H1 (cell line): ENCODE results near the gene EPG5. TPM values are rescaled to one million over a fixed set of nuclear protein-coding genes. Genes with fewer than 3 reads are reported as not detected.

ENCODE experiments used
- CTCF ChIA-PET: fragments of 300-600 bp; sonication (Branson Sonifier 250); formaldehyde crosslinking; loops from one replicate; lab custom pipeline; 2021; ENCODE audit not compliant: partially characterized antibody; lab: Charles Lee
- POLR2A ChIA-PET: fragments of 300-600 bp; sonication (Branson Sonifier 250); formaldehyde crosslinking; loops from one replicate; lab custom pipeline; 2021; ENCODE audit warnings: inconsistent platforms; ENCODE audit not compliant: partially characterized antibody; lab: Charles Lee
- DNase-seq, 2 experiments: peaks; one replicate each; pipeline versions ENCODE4 v3.0.0 to v3.0.0-alpha.2; 2010 to 2022; ENCODE audit warnings: low spot score in 2 of 2, low read depth in 1 of 2, mixed read lengths in 1 of 2
- FAIRE-seq: peaks from 2 replicates; lab custom pipeline; 2011; peaks lifted over from hg19 to GRCh38; lab: Jason Lieb, UNC
- H2AFZ ChIP-seq: 2 replicates; pipeline ENCODE4 v1.8.1; 2012; ENCODE audit warnings: low read length, inconsistent platforms
- H2AK5ac ChIP-seq: 2 replicates; pipeline ENCODE4 v1.6.1; 2013; ENCODE audit warnings: low read depth, low read length
- H2BK120ac ChIP-seq: replicated peaks from 2 replicates; pipeline ENCODE3; 2013; ENCODE audit warnings: low read depth, low read length, inconsistent platforms
- H2BK12ac ChIP-seq: 2 replicates; pipeline ENCODE4 v1.6.1; 2013; ENCODE audit warnings: low read depth, low read length
- H2BK15ac ChIP-seq: 2 replicates; pipeline ENCODE4 v1.6.1; 2013; ENCODE audit warnings: low read length
- H2BK20ac ChIP-seq: 2 replicates; pipeline ENCODE4 v1.6.1; 2013; ENCODE audit warnings: low read length
- H2BK5ac ChIP-seq: 2 replicates; pipeline ENCODE4 v1.6.1; 2013; ENCODE audit warnings: low read depth, low read length
- H3K14ac ChIP-seq: 2 replicates; pipeline ENCODE4 v1.6.1; 2013; ENCODE audit warnings: inconsistent platforms; ENCODE audit not compliant: insufficient read length
- H3K18ac ChIP-seq: 2 replicates; pipeline ENCODE4 v1.6.1; 2013; ENCODE audit warnings: low read length; ENCODE audit errors: extremely low read depth
- H3K23ac ChIP-seq: 2 replicates; pipeline ENCODE4 v1.6.1; 2013; ENCODE audit warnings: inconsistent platforms; ENCODE audit not compliant: insufficient read length
- H3K23me2 ChIP-seq: 2 replicates; pipeline ENCODE4 v1.6.1; 2013; ENCODE audit warnings: low read depth, low read length
- H3K27ac ChIP-seq: 2 replicates; pipeline ENCODE4 v1.6.1; 2011; ENCODE audit warnings: low read depth, low read length, inconsistent platforms
- H3K27me3 ChIP-seq, 4 experiments: replicated peaks in 1 of 4; 1 replicate in 1 of 4; 2 replicates in 3 of 4; pipeline versions ENCODE4 v1.6.1 to v1.8.1; 2011 to 2013; ENCODE audit warnings: low read length in 3 of 4, mild to moderate bottlenecking in 3 of 4, inconsistent platforms in 2 of 4, mixed read lengths in 2 of 4, moderate library complexity in 1 of 4; ENCODE audit not compliant: control insufficient read depth in 3 of 4, insufficient read depth in 3 of 4; ENCODE audit errors: extremely low read depth in 1 of 4
- H3K36me3 ChIP-seq, 4 experiments: 2 replicates each; pipeline versions ENCODE4 v1.6.1 to v1.8.1; 2011 to 2013; ENCODE audit warnings: mild to moderate bottlenecking in 4 of 4, low read length in 3 of 4, moderate library complexity in 2 of 4, control low read depth in 1 of 4, inconsistent platforms in 1 of 4; ENCODE audit not compliant: insufficient read depth in 4 of 4, control insufficient read depth in 2 of 4
- H3K4ac ChIP-seq: replicated peaks from 2 replicates; pipeline ENCODE3; 2013; ENCODE audit warnings: low read length, low read depth, mixed read lengths, inconsistent platforms; ENCODE audit not compliant: insufficient read length
- H3K4me1 ChIP-seq, 4 experiments: replicated peaks in 1 of 4; 1 replicate in 1 of 4; 2 replicates in 3 of 4; pipeline versions ENCODE4 v1.6.1 to v1.8.1; 2011 to 2013; ENCODE audit warnings: low read length in 3 of 4, inconsistent platforms in 2 of 4, mixed read lengths in 1 of 4; ENCODE audit not compliant: insufficient read depth in 4 of 4, control insufficient read depth in 3 of 4
- H3K4me2 ChIP-seq, 2 experiments: 2 replicates each; pipeline versions ENCODE4 v1.6.1 to v1.8.1; 2011 to 2013; ENCODE audit warnings: low read depth in 2 of 2, low read length in 2 of 2, control low read depth in 1 of 2, inconsistent platforms in 1 of 2, mild to moderate bottlenecking in 1 of 2; ENCODE audit not compliant: insufficient read depth in 1 of 2
- H3K4me3 ChIP-seq, 4 experiments: fragments of 200-600, 300-600 bp in 1 of 4; sonication (generic), shearing (Covaris generic), sonication (Bioruptor Twin) in 1 of 4; 2 replicates each; pipeline versions ENCODE4 v1.5.1 to v1.8.1; 2011 to 2016; ENCODE audit warnings: low read length in 4 of 4, low read depth in 3 of 4, control low read depth in 2 of 4, inconsistent platforms in 2 of 4, mild to moderate bottlenecking in 2 of 4, mixed read lengths in 1 of 4, moderate library complexity in 1 of 4; ENCODE audit not compliant: insufficient read depth in 2 of 4; ENCODE audit errors: extremely low read depth in 1 of 4
- H3K56ac ChIP-seq: replicated peaks from 2 replicates; pipeline ENCODE3; 2013; ENCODE audit warnings: low read depth, mild to moderate bottlenecking, mixed read lengths, low read length, inconsistent platforms; ENCODE audit not compliant: insufficient read length
- H3K79me1 ChIP-seq: 2 replicates; pipeline ENCODE4 v1.6.1; 2013; ENCODE audit warnings: low read depth, low read length, control low read depth
- H3K79me2 ChIP-seq, 2 experiments: 2 replicates each; pipeline versions ENCODE4 v1.6.1 to v1.8.1; 2012 to 2013; ENCODE audit warnings: low read length in 2 of 2, mild to moderate bottlenecking in 2 of 2, inconsistent platforms in 1 of 2; ENCODE audit not compliant: insufficient read depth in 2 of 2, control insufficient read depth in 1 of 2
- H3K9ac ChIP-seq, 4 experiments: replicated peaks in 1 of 4; 1 replicate in 1 of 4; 2 replicates in 3 of 4; pipeline versions ENCODE4 v1.6.1 to v1.8.1; 2011 to 2013; ENCODE audit warnings: low read depth in 3 of 4, low read length in 3 of 4, control low read depth in 2 of 4, mild to moderate bottlenecking in 2 of 4, moderate library complexity in 2 of 4, inconsistent platforms in 1 of 4; ENCODE audit errors: extremely low read depth in 1 of 4
- H3K9me3 ChIP-seq, 2 experiments: 2 replicates each; pipeline versions ENCODE4 v1.6.1 to v1.8.1; 2012 to 2013; ENCODE audit warnings: mild to moderate bottlenecking in 2 of 2, moderate library complexity in 2 of 2, control low read depth in 1 of 2, inconsistent platforms in 1 of 2, low read depth in 1 of 2, low read length in 1 of 2, mixed read lengths in 1 of 2; ENCODE audit not compliant: insufficient read depth in 2 of 2
- H4K20me1 ChIP-seq, 2 experiments: replicated peaks in 1 of 2; 2 replicates each; pipeline versions ENCODE3 to v1.8.1; 2011 to 2013; ENCODE audit warnings: inconsistent platforms in 2 of 2, low read length in 2 of 2, mild to moderate bottlenecking in 1 of 2; ENCODE audit not compliant: insufficient read depth in 2 of 2, control insufficient read depth in 1 of 2
- H4K5ac ChIP-seq: 2 replicates; pipeline ENCODE4 v1.6.1; 2013; ENCODE audit warnings: low read length, low read depth, mixed read lengths, inconsistent platforms; ENCODE audit not compliant: insufficient read length
- H4K8ac ChIP-seq: 2 replicates; pipeline ENCODE4 v1.8.0; 2013; ENCODE audit warnings: mild to moderate bottlenecking, moderate library complexity, low read length, inconsistent platforms; ENCODE audit not compliant: insufficient read depth; ENCODE audit errors: extremely low read depth
- H4K91ac ChIP-seq: replicated peaks from 2 replicates; pipeline ENCODE3; 2013; ENCODE audit warnings: low read length, mixed read lengths, inconsistent platforms; ENCODE audit not compliant: insufficient read length
- CHD2 ChIP-seq: IDR thresholded peaks from 2 replicates; pipeline ENCODE4 v1.6.1; 2012; ENCODE audit warnings: low read length, improper control_type of control experiment
- GABPA ChIP-seq: IDR thresholded peaks from 2 replicates; pipeline ENCODE4 v1.6.1; 2011; ENCODE audit warnings: mild to moderate bottlenecking, low read length, moderate library complexity, borderline replicate concordance; ENCODE audit not compliant: insufficient read depth
- JUN ChIP-seq: IDR thresholded peaks from 2 replicates; pipeline ENCODE4 v1.6.1; 2011; ENCODE audit warnings: low read depth, mild to moderate bottlenecking, improper control_type of control experiment, low read length
- KDM5A ChIP-seq: fragments of 200-600 bp; IDR thresholded peaks from 2 replicates; pipeline ENCODE4 v1.7.1; 2012; ENCODE audit warnings: mild to moderate bottlenecking, low read length, inconsistent platforms, mixed read lengths
- MAX ChIP-seq: IDR thresholded peaks from 2 replicates; pipeline ENCODE4 v1.6.1; 2012; ENCODE audit warnings: inconsistent platforms
- SIX5 ChIP-seq: IDR thresholded peaks from 2 replicates; pipeline ENCODE4 v1.6.1; 2011; ENCODE audit warnings: mild to moderate bottlenecking, low read depth, low read length
- TAF7 ChIP-seq: optimal IDR thresholded peaks from 2 replicates; pipeline ENCODE3; 2011; ENCODE audit warnings: low read depth, mild to moderate bottlenecking, inconsistent platforms, low read length, moderate library complexity, borderline replicate concordance
- TCF12 ChIP-seq: IDR thresholded peaks from 2 replicates; pipeline ENCODE4 v1.6.1; 2011; ENCODE audit warnings: low read depth, mild to moderate bottlenecking, low read length
- WGBS, 2 experiments: shearing (Covaris generic) in 1 of 2; methylation state at CpG; one replicate each; pipeline versions ENCODE4 v1.1.6 to v1.1.7; 2013 to 2015; ENCODE audit warnings: low lambda C conversion rate in 2 of 2, mixed read lengths in 2 of 2, inconsistent platforms in 1 of 2, low coverage in 1 of 2, missing lambda C conversion rate in 1 of 2; ENCODE audit not compliant: insufficient replicate concordance in 2 of 2, insufficient coverage in 1 of 2, insufficient read length in 1 of 2; ENCODE audit errors: extremely low coverage in 1 of 2, missing lambda C conversion rate in 1 of 2; 5-methylcytosine and 5-hydroxymethylcytosine counted together
- polyA plus RNA-seq, 7 experiments: library from polyadenylated mRNA; depleted of rRNA in 3 of 7; stranded (reverse) in 5 of 7; unstranded in 2 of 7; fragments of >200 nt in 5 of 7; fragments of 200-250 nt in 2 of 7; gene quantifications; 1 replicate in 5 of 7; 2 replicates in 1 of 7; 4 replicates in 1 of 7; pipeline versions ENCODE4 v1.2.1 to v1.2.3, GENCODE V29; 2011 to 2013; ENCODE audit warnings: missing spikeins in 2 of 7, mixed read lengths in 2 of 7
- total RNA-seq: library from RNA; stranded (reverse); fragmentation: NEBNext Ultra II Directional; extraction: Animal tissue kit (Norgen Biotek cat#: 25700); gene quantifications from 2 replicates; pipeline ENCODE4 v1.2.1, GENCODE V29; 2021
- TF ChIP-seq, protein P1 (sequence below): IDR thresholded peaks from 2 replicates; pipeline ENCODE4 v1.6.1; 2011; ENCODE audit warnings: low read length, improper control_type of control experiment

Gene EPG5
- total and polyA plus RNA-seq, 2 of the 8 experiments (the other 6 are each of a cell fraction or from before 2014, with no cell fraction given): 14.1 to 18.3 TPM

DNA sequence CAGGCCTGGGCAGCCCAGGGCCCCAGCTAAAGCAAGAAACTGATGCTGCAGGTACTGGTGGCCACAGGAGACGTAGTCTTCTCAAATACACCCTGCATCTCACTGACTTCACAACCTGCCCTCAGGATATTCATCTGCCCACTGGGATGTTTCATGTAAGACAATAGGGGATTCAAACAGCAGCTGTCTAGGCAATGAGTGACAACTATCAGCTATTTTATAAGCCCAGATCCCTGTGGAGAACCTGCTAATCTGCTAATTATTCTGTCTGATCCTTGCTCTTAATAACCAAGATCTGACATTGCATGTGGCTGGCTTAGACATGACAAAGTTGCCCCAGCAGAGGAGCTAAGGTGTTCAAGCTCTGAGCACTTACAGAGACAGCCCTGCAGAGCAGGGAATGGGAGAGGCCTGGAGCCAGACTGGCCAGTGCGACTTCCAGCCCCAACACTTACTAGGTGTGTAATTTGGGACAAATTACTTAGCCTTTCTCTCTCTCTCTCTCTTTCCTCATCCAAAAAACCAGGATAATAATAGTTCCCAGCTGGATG is 113.0 kb downstream of the EPG5 start:
- Histone ChIP-seq H3K14ac (no peak overlapping the region), H4K5ac (no peak overlapping the region), H3K9me3 (no peaks in the 10 kb centered on the region), H3K18ac (no peak overlapping the region), H4K91ac (no peak overlapping the region), H2AFZ (no peak overlapping the region), H3K23me2 (no peaks in the 10 kb centered on the region), H3K27me3 (no peaks in the 10 kb centered on the region), H2BK20ac (no peak overlapping the region), H3K36me3 (peaks cover 2 to 21% (median 9%) of the 10 kb centered on the region in 4 experiments; a peak in 7 of 8 replicates), H3K4me3 (no peak overlapping the region), H3K79me2 (no peaks in the 10 kb centered on the region), H4K20me1 (no peaks in the 10 kb centered on the region), H2AK5ac (no peak overlapping the region), H4K8ac (no peak overlapping the region), H2BK12ac (no peak overlapping the region), H2BK15ac (no peak overlapping the region), H3K79me1 (no peaks in the 10 kb centered on the region), H3K4me2 (no peak overlapping the region), H3K4ac (no peak overlapping the region), H3K4me1 (no peaks in the 10 kb centered on the region), H3K23ac (no peak overlapping the region), H3K56ac (no peak overlapping the region), H3K27ac (no peak overlapping the region), H3K9ac (no peak overlapping the region), H2BK120ac (no peak overlapping the region), H2BK5ac (no peak overlapping the region)
- no peak for FAIRE-seq
- 83% methylated on average over 1 of the region's 2 CpGs; no CpG with 5 or more reads in 1 of the 2 experiments for WGBS, 2 experiments
- POLR2A ChIA-PET: no interaction called here
- TF ChIP-seq JUN (no peak), TAF7 (no peak), KDM5A (no peak), MAX (no peak), TCF12 (no peak), CHD2 (no peak), GABPA (no peak), SIX5 (no peak)
- TF ChIP-seq, protein P1, sequence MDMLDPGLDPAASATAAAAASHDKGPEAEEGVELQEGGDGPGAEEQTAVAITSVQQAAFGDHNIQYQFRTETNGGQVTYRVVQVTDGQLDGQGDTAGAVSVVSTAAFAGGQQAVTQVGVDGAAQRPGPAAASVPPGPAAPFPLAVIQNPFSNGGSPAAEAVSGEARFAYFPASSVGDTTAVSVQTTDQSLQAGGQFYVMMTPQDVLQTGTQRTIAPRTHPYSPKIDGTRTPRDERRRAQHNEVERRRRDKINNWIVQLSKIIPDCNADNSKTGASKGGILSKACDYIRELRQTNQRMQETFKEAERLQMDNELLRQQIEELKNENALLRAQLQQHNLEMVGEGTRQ: no peak
- CTCF ChIA-PET: interaction anchor here (0.6 to 2.0 kb wide), 5 partner anchors 34 to 192 kb away, joined by 3 to 7 read pairs (median 4); no protein-coding TSS in a partner anchor
- no peak for DNase-seq
